Spleen (tissue), 11 donors: ENCODE results near the gene CCNQ. TPM values are rescaled to one million over a fixed set of nuclear protein-coding genes. Genes with fewer than 3 reads are reported as not detected.

Source experiments
- DNase-seq: peaks from one replicate; pipeline ENCODE4 v3.0.0-alpha.2; 2020
- H3K27ac ChIP-seq, 8 donors: fragments of 200-600 bp; sonication (generic) in 7 of 8; 1 replicate in 4 of 8; 2 replicates in 4 of 8; pipeline versions ENCODE4 v1.5.0 to v1.8.0; 2016 to 2021; ENCODE audit warnings: inconsistent platforms in 4 of 8, mild to moderate bottlenecking in 4 of 8, moderate library complexity in 1 of 8
- H3K27me3 ChIP-seq, 7 donors: fragments of 200-600 bp; sonication (generic) in 6 of 7; replicated peaks in 1 of 7; 1 replicate in 4 of 7; 2 replicates in 3 of 7; pipeline versions ENCODE4 v1.5.0 to v1.8.0; 2016 to 2021; ENCODE audit warnings: inconsistent platforms in 3 of 7, mild to moderate bottlenecking in 1 of 7
- H3K36me3 ChIP-seq, 6 donors: fragments of 200-600 bp; sonication (generic) in 5 of 6; 1 replicate in 4 of 6; 2 replicates in 2 of 6; pipeline versions ENCODE4 v1.5.0 to v1.8.0; 2016 to 2021; ENCODE audit warnings: inconsistent platforms in 2 of 6
- H3K4me1 ChIP-seq, 6 donors: fragments of 200-600 bp; sonication (generic) in 5 of 6; 1 replicate in 3 of 6; 2 replicates in 3 of 6; pipeline versions ENCODE4 v1.5.0 to v1.8.0; 2016 to 2021; ENCODE audit warnings: inconsistent platforms in 3 of 6
- H3K4me3 ChIP-seq, 8 donors: fragments of 200-600 bp; sonication (generic) in 7 of 8; 1 replicate in 4 of 8; 2 replicates in 4 of 8; pipeline versions ENCODE4 v1.5.0 to v1.8.0; 2016 to 2021; ENCODE audit warnings: inconsistent platforms in 4 of 8, mild to moderate bottlenecking in 4 of 8, moderate library complexity in 2 of 8
- H3K9me3 ChIP-seq, 8 donors: fragments of 200-600 bp; sonication (generic) in 7 of 8; 1 replicate in 4 of 8; 2 replicates in 4 of 8; pipeline versions ENCODE4 v1.5.0 to v1.8.0; 2016 to 2021; ENCODE audit warnings: inconsistent platforms in 4 of 8
- POLR2A ChIP-seq, 3 donors: fragments of 450-650 bp; IDR thresholded peaks; one replicate each; pipeline ENCODE4 v1.5.1; 2017; ENCODE audit warnings: antibody characterized with exemption in 3 of 3, mild to moderate bottlenecking in 1 of 3
- POLR2AphosphoS5 ChIP-seq, 3 donors: sonication (generic); formaldehyde crosslinking; IDR thresholded peaks; one replicate each; pipeline ENCODE4 v1.5.1; 2017; ENCODE audit warnings: antibody characterized with exemption in 3 of 3
- WGBS, 5 donors: extraction: QIAGEN DNeasy Blood & Tissue Kit in 3 of 5; methylation state at CpG; one replicate each; pipeline versions ENCODE4 v1.1.5 to v1.1.7; 2013 to 2018; 5-methylcytosine and 5-hydroxymethylcytosine counted together
- intact Hi-C: fragments of 100-400 bp; cut with DNase I; formaldehyde crosslinking; loops from one replicate; pipeline ENCODE4 v1.15.0; 2023; ENCODE audit warnings: low total_unique reads
- polyA plus RNA-seq, 3 donors: library from polyadenylated mRNA; stranded (reverse); fragments of 200-250 nt; gene quantifications; one replicate each; pipeline ENCODE4 v1.2.1, GENCODE V29; 2013
- total RNA-seq, 7 donors: library from RNA; depleted of rRNA in 3 of 7; stranded (reverse); fragments of >200 nt in 3 of 7; fragmentation: NEBNext Ultra II Directional in 4 of 7; extraction: Animal tissue kit (Norgen Biotek cat#: 25700) in 4 of 7; gene quantifications; one replicate each; pipeline versions ENCODE4 v1.1.0 to v1.2.1, GENCODE V29; 2016 to 2021
- TF ChIP-seq, protein P1 (sequence below), 11 experiments: fragments of 200-600 bp in 7 of 11; fragments of 450-650 bp in 4 of 11; sonication (generic) in 4 of 11; IDR thresholded peaks in 8 of 11; conservative IDR thresholded peaks in 3 of 11; 1 replicate in 7 of 11; 2 replicates in 4 of 11; pipeline versions ENCODE4 v1.4.0 to v1.8.0; 2016 to 2021; ENCODE audit warnings: antibody characterized with exemption in 11 of 11, inconsistent platforms in 4 of 11, mild to moderate bottlenecking in 1 of 11
- donor health status: healthy with polysubstance abuse.
- donor health status: DM: no; HTN: no; CAD: no; lungs with moderate emphysema.
- donor health status: DM: no; HTN: no; CAD: no.
- donor health status: Bipolar disorder and iron deficiency.
- donor health status: healthy.
- donor health status: DM: no; HTN: no; CAD: no.
- donor health status: DM: yes; HTN: yes; CAD: no.

CCNQ gene
- total and polyA plus RNA-seq, 10 donors: 17.5 to 67.3 (median 26.5) TPM

DNA sequence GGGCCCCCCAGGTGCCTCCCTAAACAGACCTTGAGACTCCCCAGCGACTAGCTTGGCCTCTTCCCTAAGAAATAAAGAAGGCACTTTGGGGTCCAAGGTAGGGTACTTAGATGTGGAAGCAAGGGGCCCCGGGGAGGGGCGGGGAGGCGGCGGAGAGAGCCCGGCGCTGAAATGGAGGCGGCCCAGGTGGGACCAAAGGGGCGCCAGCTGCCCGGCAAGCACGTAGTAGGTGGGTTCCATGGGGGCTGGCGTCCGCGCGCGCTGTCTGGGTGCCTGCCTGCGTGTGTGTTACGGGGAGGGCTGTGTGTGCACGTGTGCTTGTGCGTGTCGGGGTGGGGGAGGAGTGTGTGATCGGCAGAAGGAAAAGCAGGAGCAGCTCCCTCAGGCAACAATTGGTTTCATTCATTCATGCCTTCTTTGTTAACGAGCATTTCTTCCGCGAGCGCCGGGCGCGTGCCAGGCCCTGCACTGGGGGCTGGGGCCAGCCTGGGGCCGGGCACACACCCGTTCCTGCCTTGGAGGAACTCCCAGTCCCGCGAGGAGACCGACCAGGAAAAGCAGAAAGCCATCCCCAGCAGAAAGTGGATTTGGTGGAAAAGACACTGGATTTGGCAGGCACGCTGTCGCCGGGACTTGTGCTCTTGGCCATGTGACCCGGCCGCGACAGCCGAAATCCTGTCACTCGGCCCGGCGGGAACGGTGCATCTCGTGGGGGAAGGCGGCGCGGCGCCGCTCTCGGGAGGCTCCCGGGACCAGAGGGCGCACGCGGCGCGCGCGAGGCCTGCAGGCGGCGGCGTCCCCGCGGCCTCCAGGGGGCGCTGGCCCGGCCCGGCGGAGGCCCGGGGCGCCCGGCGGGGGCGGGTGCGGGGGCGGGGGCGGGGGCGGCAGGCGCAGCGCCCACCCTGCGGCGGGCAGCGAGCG, 44.8 kb upstream of the CCNQ start:
- WGBS, 5 donors: 2 to 43% (median 15%) methylated on average over 39 to 76 of the region's 84 CpGs; no CpG with 5 or more reads in 1 of the 5 donors
- H3K27ac ChIP-seq: no peak overlapping the region
- peak overlapping the region in 1 of 8 donors; percentile 44 for H3K4me3 ChIP-seq
- peak; percentile 66 for DNase-seq
- no peaks in the 10 kb centered on the region for H3K36me3 ChIP-seq
- H3K27me3 ChIP-seq: peaks cover 0 to 93% (median 72%) of the 10 kb centered on the region in 7 donors
- intact Hi-C loops: no loop called here
- peaks cover 4 to 50% (median 35%) of the 10 kb centered on the region in 6 donors for H3K4me1 ChIP-seq
- no peaks in the 10 kb centered on the region for H3K9me3 ChIP-seq
- no peak for TF ChIP-seq POLR2AphosphoS5 (IDR thresholded peaks at IDR 0.05)
- TF ChIP-seq, protein P1, sequence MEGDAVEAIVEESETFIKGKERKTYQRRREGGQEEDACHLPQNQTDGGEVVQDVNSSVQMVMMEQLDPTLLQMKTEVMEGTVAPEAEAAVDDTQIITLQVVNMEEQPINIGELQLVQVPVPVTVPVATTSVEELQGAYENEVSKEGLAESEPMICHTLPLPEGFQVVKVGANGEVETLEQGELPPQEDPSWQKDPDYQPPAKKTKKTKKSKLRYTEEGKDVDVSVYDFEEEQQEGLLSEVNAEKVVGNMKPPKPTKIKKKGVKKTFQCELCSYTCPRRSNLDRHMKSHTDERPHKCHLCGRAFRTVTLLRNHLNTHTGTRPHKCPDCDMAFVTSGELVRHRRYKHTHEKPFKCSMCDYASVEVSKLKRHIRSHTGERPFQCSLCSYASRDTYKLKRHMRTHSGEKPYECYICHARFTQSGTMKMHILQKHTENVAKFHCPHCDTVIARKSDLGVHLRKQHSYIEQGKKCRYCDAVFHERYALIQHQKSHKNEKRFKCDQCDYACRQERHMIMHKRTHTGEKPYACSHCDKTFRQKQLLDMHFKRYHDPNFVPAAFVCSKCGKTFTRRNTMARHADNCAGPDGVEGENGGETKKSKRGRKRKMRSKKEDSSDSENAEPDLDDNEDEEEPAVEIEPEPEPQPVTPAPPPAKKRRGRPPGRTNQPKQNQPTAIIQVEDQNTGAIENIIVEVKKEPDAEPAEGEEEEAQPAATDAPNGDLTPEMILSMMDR (IDR thresholded peaks at IDR 0.05 in 8 of 11, conservative IDR thresholded peaks at IDR 0.05 in 3 of 11): peak in 1 of 11 experiments; percentile 11

DNA sequence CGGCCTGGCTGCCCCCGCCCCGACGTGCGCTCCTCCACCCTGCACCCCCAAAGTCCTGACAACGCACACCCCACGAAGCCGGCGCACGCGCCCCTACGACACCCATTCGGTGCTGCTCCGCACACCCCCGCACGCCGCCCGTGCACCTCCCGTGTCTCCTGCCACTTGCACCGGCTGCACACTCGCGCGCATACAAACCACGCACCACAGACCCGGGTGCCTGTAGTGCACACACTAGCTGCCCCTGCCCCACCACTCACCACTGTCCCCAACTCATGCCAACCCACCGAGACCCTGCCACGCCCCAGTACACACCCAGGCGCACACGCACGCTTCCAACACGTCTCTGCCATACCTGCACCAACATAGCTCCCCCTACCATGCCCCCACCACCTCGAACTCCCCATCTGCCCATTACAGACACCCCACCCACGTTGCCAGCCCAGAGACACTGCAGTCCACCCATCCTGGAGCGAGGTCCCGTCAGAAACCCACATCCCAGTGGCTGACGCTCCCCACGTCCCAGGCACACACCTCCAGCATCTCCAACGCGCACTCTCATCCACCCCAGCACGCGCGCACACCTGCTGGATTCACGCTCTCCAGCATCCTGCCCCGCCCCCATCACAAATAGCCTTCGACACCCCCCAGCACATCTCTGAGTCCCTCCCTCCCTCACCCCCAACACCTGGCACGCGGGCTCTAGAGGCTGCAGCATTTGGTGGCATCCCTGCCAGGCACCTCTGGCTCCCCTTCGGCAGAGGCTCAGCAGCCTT, 43.9 kb upstream of the CCNQ start:
- DNase-seq: peak; percentile 72
- H3K9me3 ChIP-seq: no peaks in the 10 kb centered on the region
- H3K27me3 ChIP-seq: peaks cover 0 to 85% (median 63%) of the 10 kb centered on the region in 7 donors

DNA sequence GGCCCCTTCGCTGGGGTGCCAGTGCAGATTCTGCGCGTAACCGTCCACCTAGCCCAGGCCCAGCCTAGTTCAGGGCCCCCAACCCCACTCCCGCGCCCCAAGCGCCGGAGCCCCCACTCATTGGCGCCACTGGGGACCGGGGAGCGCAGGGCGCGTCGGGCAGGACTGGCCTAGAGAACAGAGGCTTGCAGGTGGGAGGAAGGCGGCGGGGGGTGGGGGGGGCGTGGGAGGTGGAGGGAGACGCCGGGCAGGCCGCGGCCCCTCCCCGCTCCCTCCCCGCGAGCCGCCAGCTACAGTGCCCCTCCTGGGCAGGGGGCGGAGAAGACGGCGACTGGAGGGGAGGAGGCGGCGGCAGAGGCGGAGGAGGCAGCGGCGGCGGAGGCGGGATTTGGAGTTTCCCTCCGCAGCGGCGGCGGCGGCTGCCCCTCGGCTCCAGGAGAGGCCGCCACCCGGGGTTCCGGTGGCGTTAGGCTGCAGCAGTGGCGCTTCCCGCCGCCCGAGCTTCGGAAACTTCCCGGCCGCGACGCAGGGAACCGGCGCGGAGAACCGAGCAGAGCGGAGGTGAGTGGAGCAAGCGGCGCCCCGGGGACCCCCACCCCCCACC, 43.2 kb upstream of the CCNQ start:
- no peaks in the 10 kb centered on the region for H3K36me3 ChIP-seq
- TF ChIP-seq POLR2A (IDR thresholded peaks at IDR 0.05) (no peak), POLR2AphosphoS5 (IDR thresholded peaks at IDR 0.05) (no peak)
- TF ChIP-seq, protein P1 (IDR thresholded peaks at IDR 0.05 in 8 of 11, conservative IDR thresholded peaks at IDR 0.05 in 3 of 11): no peak
- intact Hi-C loops: no loop called here
- DNase-seq: peak; percentile 69
- 0 to 50% (median 16%) methylated on average over 19 to 57 of the region's 62 CpGs; no CpG with 5 or more reads in 1 of the 5 donors for WGBS, 5 donors
- H3K9me3 ChIP-seq: no peaks in the 10 kb centered on the region
- peaks cover 4 to 42% (median 30%) of the 10 kb centered on the region in 6 donors for H3K4me1 ChIP-seq
- peaks cover 0 to 78% (median 56%) of the 10 kb centered on the region in 7 donors for H3K27me3 ChIP-seq
- no peak overlapping the region for H3K27ac ChIP-seq
- peak overlapping the region in 6 of 8 donors; percentile 9 to 58 (median 24) for H3K4me3 ChIP-seq

More for the DNA sequence above, 43.9 kb upstream of the CCNQ start:
- H3K4me1 ChIP-seq: peaks cover 4 to 49% (median 35%) of the 10 kb centered on the region in 6 donors
- intact Hi-C loops: no loop called here
- WGBS, 5 donors: 5 to 44% (median 9%) methylated on average over 23 to 48 of the region's 48 CpGs
- peak overlapping the region in 4 of 8 donors; percentile 17 to 58 (median 25) for H3K4me3 ChIP-seq
- no peak overlapping the region for H3K27ac ChIP-seq
- no peaks in the 10 kb centered on the region for H3K36me3 ChIP-seq
- TF ChIP-seq POLR2A (IDR thresholded peaks at IDR 0.05) (no peak), POLR2AphosphoS5 (IDR thresholded peaks at IDR 0.05) (no peak)
- TF ChIP-seq, protein P1 (IDR thresholded peaks at IDR 0.05 in 8 of 11, conservative IDR thresholded peaks at IDR 0.05 in 3 of 11): no peak
